ENCODE measurements around the gene ARRB2.

The ARRB2 gene

GRCh38 chr17:4733073-4733531 lies 22.7 kb downstream of the ARRB2 start:
- DNase-seq = no peak

- no peak for DNase-seq
These were observed 24.5 kb downstream of the ARRB2 start for GRCh38 chr17:4734857-4735475.

DNA sequence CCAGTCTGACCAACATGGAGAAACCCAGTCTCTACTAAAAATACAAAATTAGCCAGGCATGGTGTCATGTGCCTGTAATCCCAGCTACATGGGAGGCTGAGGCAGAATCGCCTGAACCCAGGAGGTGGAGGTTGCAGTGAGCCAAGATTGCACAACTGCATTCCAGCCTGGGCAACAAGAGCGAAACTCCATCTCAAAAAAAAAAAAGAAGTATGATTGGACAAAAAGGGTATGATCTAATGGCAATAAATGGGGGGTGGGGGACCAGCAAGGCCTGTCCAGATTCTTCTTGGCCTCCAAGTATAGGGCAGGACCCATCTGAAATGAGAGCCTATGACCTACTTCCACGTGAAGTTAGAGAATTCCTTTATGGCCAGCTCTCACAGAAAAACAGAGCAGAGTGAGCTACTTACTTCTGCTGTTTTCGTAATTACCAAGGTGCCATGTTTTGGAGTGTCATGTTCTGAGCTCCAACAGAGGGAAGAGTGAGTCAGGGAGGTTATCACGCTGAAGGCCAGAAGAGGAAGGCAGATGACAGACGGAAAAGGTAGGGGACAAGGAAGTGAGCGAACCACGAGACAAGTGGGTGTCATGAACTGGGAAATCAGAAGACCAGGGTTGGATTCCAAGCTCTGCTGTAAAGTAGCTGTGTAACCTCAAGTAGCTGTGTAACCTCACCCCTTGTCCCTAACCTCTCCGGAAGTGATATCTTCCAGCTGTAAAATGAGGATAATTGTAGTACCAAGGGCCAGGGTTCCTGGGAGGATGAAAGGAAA lies 25.6 kb downstream of the ARRB2 start:
- DNase-seq = no peak

DNA sequence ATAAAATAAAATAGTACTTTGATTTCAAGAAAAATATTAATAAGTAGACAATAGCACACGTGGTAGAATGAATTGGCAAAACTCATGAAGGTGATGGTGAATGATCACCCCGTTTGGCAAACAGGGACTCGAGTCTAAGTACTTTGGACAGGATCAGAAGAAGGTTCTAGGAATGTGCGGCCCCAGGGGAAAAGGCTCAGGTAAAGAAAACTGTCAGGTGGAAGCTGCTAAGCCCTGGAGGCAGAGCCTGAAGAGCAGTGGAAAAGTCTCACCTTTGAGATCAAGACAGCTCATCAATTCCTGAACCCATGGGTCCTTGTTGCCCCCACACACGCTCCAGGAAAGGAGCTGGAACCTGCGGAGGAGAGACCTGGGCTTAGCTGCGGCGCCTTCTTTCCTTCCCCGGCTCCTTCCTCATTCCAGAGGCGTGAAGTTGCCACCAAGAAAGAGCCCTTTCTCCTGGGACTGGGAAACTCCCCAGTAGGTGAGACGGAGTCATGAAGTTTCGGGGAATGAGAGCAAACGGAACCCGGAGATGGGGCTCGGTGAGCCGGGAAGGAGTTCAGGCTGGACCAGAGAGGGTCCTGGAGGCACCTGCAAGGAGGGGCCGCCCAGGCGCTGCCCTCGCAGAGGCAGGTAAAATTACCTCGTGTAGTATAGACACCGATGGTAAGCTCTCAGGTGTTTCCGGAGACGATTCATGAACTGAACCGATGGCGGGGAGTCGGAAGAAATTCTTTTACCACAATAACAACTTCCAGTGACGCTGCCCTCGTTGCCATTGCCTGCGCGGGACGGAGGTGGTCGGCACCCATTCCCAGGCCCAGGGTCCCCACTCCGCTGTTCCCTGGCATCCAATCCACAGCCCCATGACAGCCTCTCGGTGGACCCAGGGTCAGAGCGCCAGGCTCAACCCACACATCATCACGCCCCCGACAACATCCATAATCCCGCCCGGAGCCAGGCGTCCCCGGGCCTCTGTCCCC lies 28.0 kb downstream of the ARRB2 start:
- no peak for DNase-seq

GRCh38 chr17:4739122-4740024 lies 28.9 kb downstream of the ARRB2 start, which contains the start of the genes CXCL16 and ZMYND15:
Gene CXCL16, minus strand, starts transcription at chr17:4739928. Its CDS starts 589 bp downstream, at chr17:4739339.
Gene ZMYND15, plus strand, starts transcription at chr17:4739833. Its CDS starts 716 bp downstream, at chr17:4740549.
- DNase-seq = no peak

- no peak for DNase-seq
These were observed 29.6 kb downstream of the ARRB2 start for GRCh38 chr17:4740025-4740351.

GRCh38 chr17:4740584-4740983 lies 30.2 kb downstream of the ARRB2 start:
- DNase-seq = no peak

DNA sequence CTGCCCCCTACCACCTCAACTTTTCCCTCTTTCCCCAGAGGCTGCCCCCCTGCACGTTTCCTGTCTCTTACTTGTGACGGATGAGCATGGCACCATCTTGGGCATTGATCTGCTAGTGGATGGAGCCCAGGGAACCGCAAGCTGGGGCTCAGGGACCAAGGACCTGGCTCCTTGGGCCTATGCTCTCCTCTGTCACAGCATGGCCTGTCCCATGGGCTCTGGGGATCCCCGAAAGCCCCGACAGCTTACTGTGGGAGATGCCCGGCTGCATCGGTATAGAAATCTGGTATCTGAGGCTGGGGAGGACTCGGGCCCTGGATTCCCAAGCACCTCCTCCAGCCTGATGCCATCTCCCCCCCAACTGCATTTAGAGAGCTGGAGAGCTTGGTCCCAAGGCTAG lies 31.1 kb downstream of the ARRB2 start:
- no peak for DNase-seq

GRCh38 chr17:4742133-4742532 lies 31.7 kb downstream of the ARRB2 start:
- DNase-seq = no peak

GRCh38 chr17:4742629-4743028 lies 32.2 kb downstream of the ARRB2 start:
- DNase-seq = no peak

DNA sequence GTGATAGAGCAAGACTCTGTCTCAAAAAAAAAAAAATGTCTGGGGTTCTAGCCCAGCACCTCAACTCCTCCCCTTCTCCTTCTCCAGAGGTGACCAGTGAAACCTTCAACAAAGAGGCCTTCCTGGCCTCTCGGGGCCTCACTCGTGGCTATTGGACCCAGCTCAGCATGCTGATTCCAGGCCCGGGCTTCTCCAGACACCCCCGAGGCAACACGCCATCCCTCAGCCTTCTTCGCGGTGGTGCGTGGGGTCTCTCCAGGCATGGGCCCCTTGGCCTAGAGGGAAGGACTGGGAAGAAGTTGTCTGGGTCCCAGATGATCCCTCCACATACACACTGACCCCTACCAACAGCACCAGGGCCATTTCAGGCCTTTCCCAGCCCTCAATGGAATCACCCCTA lies 32.8 kb downstream of the ARRB2 start:
- no peak for DNase-seq

- no peak for DNase-seq
These were observed 33.5 kb downstream of the ARRB2 start for GRCh38 chr17:4743898-4744297.

- DNase-seq = no peak
These were observed 34.9 kb downstream of the ARRB2 start for GRCh38 chr17:4744999-4745969.

GRCh38 chr17:4747847-4748246 lies 37.4 kb downstream of the ARRB2 start:
- no peak for DNase-seq

DNA sequence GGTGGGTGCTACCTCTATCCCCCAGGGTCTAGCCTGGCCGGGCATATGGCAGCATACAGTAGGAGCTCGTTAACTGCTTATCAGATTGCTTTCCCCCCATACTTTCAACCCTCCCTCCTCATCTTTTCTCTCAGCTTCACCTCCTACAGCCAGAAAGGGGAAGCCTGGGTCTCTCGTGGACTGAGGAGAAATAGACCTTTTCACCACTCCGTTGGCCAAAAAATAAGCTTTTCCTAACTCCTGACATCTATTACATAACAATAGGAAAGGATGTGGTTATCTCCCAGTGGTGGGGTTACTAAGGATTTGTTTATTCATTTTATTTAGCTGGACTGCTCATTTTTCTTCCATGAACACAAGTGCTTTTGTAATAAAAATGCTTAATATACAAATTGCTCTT lies 38.3 kb downstream of the ARRB2 start:
- no peak for DNase-seq

DNA sequence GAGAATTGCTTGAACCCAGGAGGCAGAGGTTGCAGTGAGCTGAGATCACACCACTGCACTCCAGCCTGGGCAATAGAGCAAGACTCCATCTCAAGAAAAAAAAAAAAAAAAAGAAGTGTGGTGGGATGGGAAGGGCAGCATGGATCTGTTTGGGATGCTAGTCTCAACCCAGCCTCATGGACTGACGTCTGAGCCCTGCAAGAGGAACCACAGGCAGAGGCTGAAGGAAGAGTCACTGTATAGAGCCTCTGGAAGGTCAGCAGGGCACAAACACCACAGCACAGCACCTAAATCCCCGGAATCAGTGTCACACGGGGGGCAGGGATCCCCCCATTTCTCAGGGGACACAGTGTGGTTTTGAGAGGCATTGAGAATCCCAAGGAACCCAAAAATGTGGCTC lies 40.2 kb downstream of the ARRB2 start:
- DNase-seq = no peak

DNA sequence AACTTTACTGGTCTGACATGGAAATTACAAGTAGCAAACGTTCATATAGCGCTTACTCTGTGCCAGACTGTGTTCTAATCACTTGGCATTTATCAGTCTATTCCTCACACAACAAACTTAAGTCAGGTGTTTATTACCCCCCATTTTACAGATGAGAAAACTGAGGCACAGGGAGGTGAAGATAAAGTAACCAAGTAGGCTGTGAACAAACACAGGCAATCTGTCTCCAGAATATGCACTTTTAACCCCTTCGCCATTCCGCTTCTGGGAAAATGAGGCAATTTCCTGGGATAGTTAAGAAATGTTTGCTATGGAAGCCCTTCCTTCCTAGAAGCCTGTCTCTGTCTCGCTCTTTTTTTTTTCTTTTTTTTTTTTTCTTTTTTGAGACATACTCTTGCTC lies 41.5 kb downstream of the ARRB2 start:
- DNase-seq = no peak

DNA sequence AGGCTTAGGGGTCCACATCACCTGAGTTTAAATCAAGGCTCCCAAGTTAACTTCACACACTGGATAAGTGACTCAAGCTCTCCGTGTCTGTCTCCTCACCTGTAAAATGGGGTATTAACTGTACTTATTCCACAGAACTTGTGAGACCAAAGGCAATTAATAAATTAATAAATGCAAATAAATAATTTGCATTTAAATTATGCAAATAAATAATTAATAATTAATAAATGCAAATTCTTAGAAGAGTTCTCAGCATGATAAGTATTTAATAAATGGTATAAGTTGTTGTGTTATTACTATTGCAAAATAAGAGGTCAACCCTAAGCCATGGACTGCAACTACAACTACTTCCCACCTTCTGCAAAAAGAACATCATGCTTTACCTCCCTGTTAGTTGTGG lies 43.0 kb downstream of the ARRB2 start:
- no peak for DNase-seq

- DNase-seq = no peak
These were observed 49.4 kb downstream of the ARRB2 start for GRCh38 chr17:4759776-4760236.

DNA sequence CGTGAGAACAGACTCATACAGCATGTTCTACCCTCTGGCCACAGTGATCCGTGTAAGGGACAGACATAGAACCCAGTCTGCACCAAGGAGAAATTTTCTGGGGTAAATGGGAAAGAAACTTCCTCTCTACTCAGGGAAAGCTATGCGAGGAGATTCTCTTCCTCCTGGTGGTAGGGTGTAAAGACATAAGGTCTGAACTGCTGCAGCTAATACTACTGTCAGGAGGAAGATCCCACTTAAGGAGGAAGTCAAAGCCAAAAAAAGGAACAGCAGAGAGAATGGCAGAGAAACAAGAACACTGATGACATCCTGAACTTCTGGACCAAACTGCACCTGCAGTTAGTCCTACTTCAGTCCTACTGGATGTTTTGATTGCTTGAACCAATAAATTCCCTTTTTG lies 54.2 kb downstream of the ARRB2 start:
- DNase-seq = no peak

GRCh38 chr17:4766201-4766600 lies 55.8 kb downstream of the ARRB2 start:
- no peak for DNase-seq
